SK-N-SH (cell line): Measurements from ENCODE around the gene OGN. TPM values are rescaled to one million over a fixed set of nuclear protein-coding genes. Genes with fewer than 3 reads are reported as not detected.

Experiments
- CTCF ChIA-PET: fragments of 300-600, 350-600 bp; formaldehyde crosslinking; extraction: SDS; loops from one replicate; lab custom pipeline; 2021; lab: Yijun Ruan, JAX
- POLR2A ChIA-PET: fragments of 350-600 bp; sonication (Branson Sonifier 250); formaldehyde crosslinking; extraction: SDS; loops from one replicate; lab custom pipeline; 2020; ENCODE audit warnings: antibody characterized with exemption, inconsistent platforms; lab: Yijun Ruan, JAX
- DNase-seq: peaks from one replicate; pipeline ENCODE4 v3.0.0; 2012
- H2AFZ ChIP-seq: fragments of 200-600 bp; sonication (generic); 2 replicates; pipeline ENCODE4 v1.8.1; 2016; ENCODE audit warnings: antibody characterized with exemption, mild to moderate bottlenecking, low read depth
- H3F3A ChIP-seq: fragments of 200-600 bp; sonication (generic); replicated peaks from 2 replicates; pipeline ENCODE3; 2016; ENCODE audit warnings: antibody characterized with exemption, mild to moderate bottlenecking; ENCODE audit not compliant: insufficient read depth
- H3K27ac ChIP-seq, 2 experiments: fragments of 200-500 bp in 1 of 2; fragments of 200-600 bp in 1 of 2; sonication (Bioruptor generic) in 1 of 2; sonication (generic), shearing (Covaris generic) in 1 of 2; 2 replicates each; pipeline versions ENCODE4 v1.5.1 to v1.6.1; 2014 to 2016; ENCODE audit warnings: low read depth in 2 of 2, inconsistent platforms in 1 of 2, low read length in 1 of 2, mild to moderate bottlenecking in 1 of 2, mixed read lengths in 1 of 2
- H3K27me3 ChIP-seq: fragments of 200-600 bp; sonication (generic), shearing (Covaris generic); 2 replicates; pipeline ENCODE4 v1.6.1; 2016; ENCODE audit warnings: mixed run types; ENCODE audit not compliant: insufficient read depth
- H3K36me3 ChIP-seq, 2 experiments: fragments of 200-500 bp in 1 of 2; fragments of 200-600 bp in 1 of 2; sonication (Bioruptor generic) in 1 of 2; sonication (generic) in 1 of 2; replicated peaks in 1 of 2; 2 replicates each; pipeline versions ENCODE3 to v1.5.1; 2014 to 2016; ENCODE audit warnings: low read length in 1 of 2, mild to moderate bottlenecking in 1 of 2; ENCODE audit not compliant: insufficient read depth in 2 of 2, control insufficient read depth in 1 of 2
- H3K4me1 ChIP-seq, 2 experiments: fragments of 200-500 bp in 1 of 2; fragments of 200-600 bp in 1 of 2; sonication (Bioruptor generic) in 1 of 2; sonication (generic), shearing (Covaris generic) in 1 of 2; 2 replicates each; pipeline versions ENCODE4 v1.5.1 to v1.6.1; 2014 to 2016; ENCODE audit warnings: low read depth in 1 of 2, low read length in 1 of 2, mixed run types in 1 of 2; ENCODE audit not compliant: insufficient read depth in 2 of 2, control insufficient read depth in 1 of 2
- H3K4me2 ChIP-seq: fragments of 200-600 bp; sonication (generic), shearing (Covaris generic); 2 replicates; pipeline ENCODE4 v1.6.1; 2017; ENCODE audit warnings: mixed run types
- H3K4me3 ChIP-seq, 2 experiments: fragments of 200-500 bp in 1 of 2; fragments of 200-600 bp in 1 of 2; sonication (Bioruptor generic) in 1 of 2; sonication (generic), shearing (Covaris generic) in 1 of 2; 2 replicates each; pipeline versions ENCODE4 v1.5.1 to v1.8.1; 2014 to 2016; ENCODE audit warnings: low read depth in 2 of 2, inconsistent platforms in 1 of 2, low read length in 1 of 2, mild to moderate bottlenecking in 1 of 2, mixed read lengths in 1 of 2, moderate library complexity in 1 of 2
- H3K79me2 ChIP-seq: fragments of 200-600 bp; sonication (generic); 2 replicates; pipeline ENCODE4 v1.8.1; 2017; ENCODE audit warnings: mild to moderate bottlenecking; ENCODE audit not compliant: insufficient read depth
- H3K9ac ChIP-seq: fragments of 200-600 bp; sonication (generic); 2 replicates; pipeline ENCODE4 v1.6.1; 2017; ENCODE audit warnings: mixed run types
- H3K9me2 ChIP-seq: fragments of 200-600 bp; sonication (generic); 2 replicates; pipeline ENCODE4 v1.6.1; 2017; ENCODE audit warnings: mixed run types
- H3K9me3 ChIP-seq: fragments of 200-600 bp; sonication (generic); 2 replicates; pipeline ENCODE4 v1.6.1; 2017; ENCODE audit warnings: mixed run types, mild to moderate bottlenecking, moderate library complexity
- H4K20me1 ChIP-seq: fragments of 200-600 bp; sonication (generic); 2 replicates; pipeline ENCODE4 v1.6.1; 2017; ENCODE audit warnings: mild to moderate bottlenecking, mixed run types; ENCODE audit not compliant: insufficient read depth
- CHD2 ChIP-seq: fragments of 150-350 bp; IDR thresholded peaks from 2 replicates; pipeline ENCODE4 v1.6.1; 2018; ENCODE audit warnings: low read length; ENCODE audit not compliant: partially characterized antibody
- ELF1 ChIP-seq: IDR thresholded peaks from 2 replicates; pipeline ENCODE4 v1.4.0; 2012
- EP300 ChIP-seq, 2 experiments: IDR thresholded peaks; 2 replicates each; pipeline versions ENCODE4 v1.4.0 to v1.6.1; 2012; ENCODE audit warnings: borderline replicate concordance in 1 of 2, low read depth in 1 of 2, low read length in 1 of 2
- EZH2phosphoT487 ChIP-seq: fragments of 200-600 bp; sonication (generic); IDR thresholded peaks from 2 replicates; pipeline ENCODE4 v1.6.1; 2017; ENCODE audit warnings: low read depth, mixed run types, mild to moderate bottlenecking, antibody characterized with exemption, moderate library complexity, borderline replicate concordance
- FOSL2 ChIP-seq: IDR thresholded peaks from 2 replicates; pipeline ENCODE4 v1.4.0; 2012; ENCODE audit warnings: low read depth, mild to moderate bottlenecking, moderate library complexity, borderline replicate concordance
- GABPA ChIP-seq: IDR thresholded peaks from 2 replicates; pipeline ENCODE4 v1.4.0; 2012; ENCODE audit warnings: low read depth, mild to moderate bottlenecking
- GATA2 ChIP-seq: sonication (generic); formaldehyde crosslinking; IDR thresholded peaks from 2 replicates; pipeline ENCODE4 v1.5.0; 2020; ENCODE audit warnings: mild to moderate bottlenecking, missing genetic modification reagents
- JUND ChIP-seq: IDR thresholded peaks from 2 replicates; pipeline ENCODE4 v1.4.0; 2012
- MEF2A ChIP-seq: IDR thresholded peaks from 2 replicates; pipeline ENCODE4 v1.4.0; 2012; ENCODE audit warnings: low read depth, borderline replicate concordance
- MXI1 ChIP-seq: IDR thresholded peaks from 2 replicates; pipeline ENCODE4 v1.6.1; 2012; ENCODE audit warnings: mild to moderate bottlenecking, low read depth, low read length, improper control_type of control experiment
- NFIC ChIP-seq: IDR thresholded peaks from 2 replicates; pipeline ENCODE4 v1.4.0; 2012; ENCODE audit warnings: borderline replicate concordance
- POLR2AphosphoS5 ChIP-seq: IDR thresholded peaks from 2 replicates; pipeline ENCODE4 v1.6.1; 2012; ENCODE audit warnings: low read depth, low read length
- RCOR1 ChIP-seq: fragments of 150-350 bp; IDR thresholded peaks from 2 replicates; pipeline ENCODE4 v1.6.1; 2017; ENCODE audit warnings: antibody characterized with exemption, low read length
- RFX5 ChIP-seq: IDR thresholded peaks from 2 replicates; pipeline ENCODE4 v1.6.1; 2012; ENCODE audit warnings: mild to moderate bottlenecking, improper control_type of control experiment, low read length
- RXRA ChIP-seq: IDR thresholded peaks from 2 replicates; pipeline ENCODE4 v1.4.0; 2012; ENCODE audit warnings: low read depth, mild to moderate bottlenecking, borderline replicate concordance
- TAF1 ChIP-seq: IDR thresholded peaks from 2 replicates; pipeline ENCODE4 v1.6.1; 2012; ENCODE audit warnings: low read depth, mild to moderate bottlenecking, low read length, moderate library complexity, borderline replicate concordance
- TCF12 ChIP-seq: IDR thresholded peaks from 2 replicates; pipeline ENCODE4 v1.4.0; 2012
- WGBS: methylation state at CpG from one replicate; pipeline ENCODE4 v1.1.6; 2017; ENCODE audit warnings: low lambda C conversion rate; 5-methylcytosine and 5-hydroxymethylcytosine counted together
- polyA plus RNA-seq, 3 experiments: library from polyadenylated mRNA; depleted of rRNA; stranded (reverse); fragments of >200 nt; gene quantifications; 2 replicates each; pipeline ENCODE4 v1.2.3, GENCODE V29; 2012
- TF ChIP-seq, protein P1 (sequence below): IDR thresholded peaks from 2 replicates; pipeline ENCODE4; 2012
- TF ChIP-seq, protein P2 (sequence below): IDR thresholded peaks from 2 replicates; pipeline ENCODE4 v1.4.0; 2012; ENCODE audit warnings: low read depth, borderline replicate concordance

Gene OGN
- polyA plus RNA-seq, 1 of the 3 experiments (the other 2 are of a cell fraction): 0.03 TPM

DNA sequence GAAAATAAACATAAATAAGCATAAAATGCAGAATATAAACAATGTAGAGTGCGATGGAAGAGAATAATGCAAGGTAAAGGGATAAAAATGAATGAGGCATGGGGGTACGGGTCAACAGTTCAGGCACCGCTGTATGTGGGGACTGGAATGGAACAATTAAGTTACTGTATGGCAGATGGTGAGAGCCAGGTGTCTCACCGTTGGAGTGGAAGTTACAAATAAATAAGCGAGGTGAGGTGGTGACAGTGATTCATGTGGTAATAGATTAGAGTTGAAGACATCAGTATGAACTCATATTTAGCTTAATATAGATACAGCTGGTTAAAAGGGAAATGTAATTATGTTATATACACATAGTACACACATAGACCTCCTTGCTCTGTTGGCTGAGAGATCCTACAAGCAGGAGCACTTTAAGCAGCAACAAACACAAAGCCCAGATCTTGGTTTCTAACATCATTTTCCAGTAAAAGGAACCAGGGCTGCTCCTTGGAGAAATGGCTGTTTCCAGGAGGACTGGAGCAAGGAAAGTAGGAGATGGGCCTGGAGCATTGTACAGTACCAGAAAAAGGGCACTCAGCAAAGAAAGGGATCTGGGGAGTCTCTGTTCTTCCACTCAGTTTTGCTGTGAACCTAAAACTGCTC, 22.2 kb upstream of the OGN start:
- TF ChIP-seq EP300 (IDR thresholded peaks at IDR 0.05; ENCODE audit: borderline replicate concordance in 1 of 2, low read depth in 1 of 2, low read length in 1 of 2): 0 out of 4 replicates have a peak, but pooled peaks of 1 of the 2 experiments have one; percentile 48
- no peak for TF ChIP-seq MXI1
- TF ChIP-seq RCOR1: 0 out of 2 replicates have a peak, but pooled peaks have one; percentile 17
- TF ChIP-seq TCF12: 0 out of 2 replicates have a peak, but pooled peaks have one; percentile 6
- no peak for TF ChIP-seq GABPA
- TF ChIP-seq, protein P1, sequence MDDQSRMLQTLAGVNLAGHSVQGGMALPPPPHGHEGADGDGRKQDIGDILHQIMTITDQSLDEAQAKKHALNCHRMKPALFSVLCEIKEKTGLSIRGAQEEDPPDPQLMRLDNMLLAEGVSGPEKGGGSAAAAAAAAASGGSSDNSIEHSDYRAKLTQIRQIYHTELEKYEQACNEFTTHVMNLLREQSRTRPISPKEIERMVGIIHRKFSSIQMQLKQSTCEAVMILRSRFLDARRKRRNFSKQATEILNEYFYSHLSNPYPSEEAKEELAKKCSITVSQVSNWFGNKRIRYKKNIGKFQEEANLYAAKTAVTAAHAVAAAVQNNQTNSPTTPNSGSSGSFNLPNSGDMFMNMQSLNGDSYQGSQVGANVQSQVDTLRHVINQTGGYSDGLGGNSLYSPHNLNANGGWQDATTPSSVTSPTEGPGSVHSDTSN: peak; percentile 38; the same call in 1 of the 2 replicates
- Histone ChIP-seq H3K27me3 (no peaks in the 10 kb centered on the region), H3K36me3 (no peaks in the 10 kb centered on the region), H3K9me3 (no peaks in the 10 kb centered on the region), H3K79me2 (no peaks in the 10 kb centered on the region), H3K4me1 (peaks cover 9 to 16% of the 10 kb centered on the region in 2 experiments), H3K9me2 (no peaks in the 10 kb centered on the region), H3K27ac (peak overlapping the region; percentile 70 to 77; a peak in 2 of 4 replicates), H3K4me2 (no peak overlapping the region), H3F3A (peaks cover 5% of the 10 kb centered on the region), H4K20me1 (no peaks in the 10 kb centered on the region), H3K9ac (no peak overlapping the region), H2AFZ (peak overlapping the region; percentile 73; the same call in 1 of the 2 replicates), H3K4me3 (no peak overlapping the region)
- 70% methylated on average over 5 of the region's 5 CpGs for WGBS
- ChIA-PET CTCF (interaction anchor here (1.6 kb wide), 1 partner anchor 94 kb away, joined by 3 read pairs; no protein-coding TSS in a partner anchor), POLR2A (no interaction called here)
- DNase-seq: no peak

DNA sequence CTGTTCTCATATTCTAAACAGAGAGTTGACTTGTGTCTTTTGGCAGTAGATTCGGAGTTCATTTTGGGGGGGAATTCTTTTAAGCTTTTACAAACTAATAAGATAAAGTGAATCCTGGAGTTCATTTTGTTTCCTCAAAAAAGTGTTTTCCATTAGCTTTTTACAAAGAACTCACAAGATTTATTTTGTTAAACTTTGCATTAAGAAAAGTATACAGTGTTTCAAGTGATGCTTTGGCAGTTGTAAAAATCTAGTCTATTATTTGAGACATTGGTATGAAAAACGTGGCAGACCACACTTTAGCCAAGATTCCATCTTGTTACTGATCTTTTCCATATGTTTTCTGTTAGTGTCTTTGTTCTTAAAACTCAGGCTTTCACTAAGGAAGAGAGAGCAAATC, 21.1 kb upstream of the OGN start:
- no peaks in the 10 kb centered on the region for H3K9me2 ChIP-seq
- no peaks in the 10 kb centered on the region for H3K27me3 ChIP-seq
- peak overlapping the region; percentile 70 to 77 for H3K27ac ChIP-seq
- no peaks in the 10 kb centered on the region for H3K79me2 ChIP-seq
- DNase-seq: no peak
- ChIA-PET POLR2A (no interaction called here), CTCF (interaction anchor here (1.3 to 1.6 kb wide), 2 partner anchors 13 to 97 kb away, joined by 3 to 7 read pairs; no protein-coding TSS in a partner anchor)
- peak overlapping the region; percentile 22; the same call in 1 of the 2 replicates for H3K4me2 ChIP-seq
- H3K4me3 ChIP-seq: no peak overlapping the region
- no peaks in the 10 kb centered on the region for H3K36me3 ChIP-seq
- H4K20me1 ChIP-seq: no peaks in the 10 kb centered on the region
- peaks cover 5% of the 10 kb centered on the region for H3F3A ChIP-seq
- peak overlapping the region; percentile 73 for H2AFZ ChIP-seq
- peaks cover 9 to 16% of the 10 kb centered on the region in 2 experiments for H3K4me1 ChIP-seq
- TF ChIP-seq, protein P2, sequence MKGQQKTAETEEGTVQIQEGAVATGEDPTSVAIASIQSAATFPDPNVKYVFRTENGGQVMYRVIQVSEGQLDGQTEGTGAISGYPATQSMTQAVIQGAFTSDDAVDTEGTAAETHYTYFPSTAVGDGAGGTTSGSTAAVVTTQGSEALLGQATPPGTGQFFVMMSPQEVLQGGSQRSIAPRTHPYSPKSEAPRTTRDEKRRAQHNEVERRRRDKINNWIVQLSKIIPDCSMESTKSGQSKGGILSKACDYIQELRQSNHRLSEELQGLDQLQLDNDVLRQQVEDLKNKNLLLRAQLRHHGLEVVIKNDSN: no peak
- TF ChIP-seq ELF1 (no peak), GATA2 (CRISPR knock-in tag) (no peak), EZH2phosphoT487 (no peak), POLR2AphosphoS5 (peak; percentile 63; the same call in 1 of the 2 replicates), FOSL2 (no peak), MEF2A (no peak), RFX5 (no peak), MXI1 (peak; percentile 36; the same call in 1 of the 2 replicates), TCF12 (peak; percentile 94), CHD2 (no peak), JUND (peak; percentile 25; the same call in 1 of the 2 replicates), RXRA (no peak), EP300 (IDR thresholded peaks at IDR 0.05; ENCODE audit: borderline replicate concordance in 1 of 2, low read depth in 1 of 2, low read length in 1 of 2) (peak; percentile 9 to 45; a peak in 3 of 4 replicates), TAF1 (0 out of 2 replicates have a peak, but pooled peaks have one; percentile 21), NFIC (peak; percentile 42; the same call in 1 of the 2 replicates)
- TF ChIP-seq, protein P1: peak; percentile 76
- no peaks in the 10 kb centered on the region for H3K9me3 ChIP-seq
- peak overlapping the region; percentile 13; the same call in 1 of the 2 replicates for H3K9ac ChIP-seq
- 12% methylated on average over 2 of the region's 2 CpGs for WGBS
